Immature natural killer cell (primary cell): ENCODE data around the gene HHIPL1. TPM values are rescaled to one million over a fixed set of nuclear protein-coding genes. Genes with fewer than 3 reads are reported as not detected.

Source experiments
- DNase-seq, 3 donors: peaks; one replicate each; pipeline ENCODE4 v3.0.0; 2022; ENCODE audit warnings: mixed read lengths in 1 of 3
- H3K27ac Mint-ChIP-seq, 6 donors: one replicate each; pipeline ENCODE4 v1.8.0; 2020; ENCODE audit warnings: mixed read lengths in 6 of 6, mild to moderate bottlenecking in 5 of 6, inconsistent platforms in 4 of 6, moderate library complexity in 3 of 6
- H3K27me3 Mint-ChIP-seq, 3 donors: one replicate each; pipeline ENCODE4 v1.8.0; 2020 to 2021; ENCODE audit warnings: low read depth in 3 of 3, mild to moderate bottlenecking in 3 of 3, mixed read lengths in 3 of 3, moderate library complexity in 3 of 3, inconsistent platforms in 1 of 3
- H3K36me3 Mint-ChIP-seq, 3 donors: one replicate each; pipeline ENCODE4 v1.8.0; 2020; ENCODE audit warnings: mixed read lengths in 3 of 3, inconsistent platforms in 2 of 3, mild to moderate bottlenecking in 2 of 3
- H3K4me1 Mint-ChIP-seq, 2 donors: one replicate each; pipeline ENCODE4 v1.8.0; 2020; ENCODE audit warnings: inconsistent platforms in 2 of 2, mild to moderate bottlenecking in 2 of 2, mixed read lengths in 2 of 2, moderate library complexity in 1 of 2
- H3K4me3 Mint-ChIP-seq, 5 donors: one replicate each; pipeline ENCODE4 v1.8.0; 2020; ENCODE audit warnings: mild to moderate bottlenecking in 5 of 5, mixed read lengths in 5 of 5, inconsistent platforms in 3 of 5, moderate library complexity in 3 of 5
- H3K9me3 Mint-ChIP-seq, 6 donors: one replicate each; pipeline ENCODE4 v1.8.0; 2020; ENCODE audit warnings: mild to moderate bottlenecking in 6 of 6, mixed read lengths in 6 of 6, inconsistent platforms in 4 of 6, moderate library complexity in 3 of 6
- polyA plus RNA-seq, 3 donors: library from polyadenylated mRNA; unstranded; fragments of 300-500 nt; fragmentation: Illumina TruSeq; gene quantifications; one replicate each; pipeline ENCODE4 v1.2.3, GENCODE V29; 2021

The HHIPL1 gene
- polyA plus RNA-seq, 3 donors from 2014 or later, result not detected

DNA sequence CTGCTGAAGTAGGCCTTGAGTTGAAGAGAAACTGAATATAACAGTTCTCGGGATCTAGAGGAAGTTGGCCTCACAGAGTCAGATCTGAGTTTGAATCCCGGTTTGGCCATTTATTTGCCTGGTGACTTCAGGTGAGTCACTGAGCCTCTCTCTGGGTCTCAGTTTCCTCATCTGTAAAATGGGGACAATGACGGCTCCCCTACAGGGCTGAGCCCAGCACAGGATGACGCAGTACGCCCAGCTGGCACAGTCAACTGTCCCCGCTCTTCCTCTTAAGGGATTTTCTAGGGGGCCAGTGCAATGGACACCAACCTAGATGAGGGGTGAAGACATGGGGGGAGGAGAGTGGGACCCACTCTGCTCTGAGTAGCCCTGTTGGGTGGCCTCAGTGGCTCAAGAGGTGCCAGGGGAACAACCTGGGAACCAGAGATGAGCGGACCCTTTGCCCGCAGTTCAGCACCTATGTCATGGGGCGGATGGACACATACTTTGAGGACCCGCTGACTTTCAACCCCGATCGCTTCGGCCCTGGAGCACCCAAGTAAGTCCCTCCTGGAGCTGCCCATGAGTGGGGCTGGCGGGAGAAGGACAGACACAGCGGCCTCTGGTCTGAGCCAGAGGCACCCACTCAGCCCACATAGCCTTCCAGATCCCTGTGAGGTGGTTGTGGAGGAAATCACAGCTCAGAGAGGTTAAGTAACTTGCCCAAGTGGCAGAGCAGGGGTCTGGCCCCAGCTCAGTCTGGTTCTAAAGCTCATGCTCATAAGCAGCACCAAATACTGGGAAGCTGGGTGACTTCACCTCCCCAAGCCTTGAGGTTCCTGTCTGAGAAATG lies 80.2 kb downstream of the HHIPL1 start:
- Mint-ChIP-seq H3K36me3 (no peaks in the 10 kb centered on the region), H3K9me3 (no peaks in the 10 kb centered on the region), H3K4me1 (no peaks in the 10 kb centered on the region), H3K27me3 (peaks cover 3 to 12% (median 7%) of the 10 kb centered on the region in 3 donors), H3K27ac (no peak overlapping the region), H3K4me3 (no peak overlapping the region)
- no peak for DNase-seq

DNA sequence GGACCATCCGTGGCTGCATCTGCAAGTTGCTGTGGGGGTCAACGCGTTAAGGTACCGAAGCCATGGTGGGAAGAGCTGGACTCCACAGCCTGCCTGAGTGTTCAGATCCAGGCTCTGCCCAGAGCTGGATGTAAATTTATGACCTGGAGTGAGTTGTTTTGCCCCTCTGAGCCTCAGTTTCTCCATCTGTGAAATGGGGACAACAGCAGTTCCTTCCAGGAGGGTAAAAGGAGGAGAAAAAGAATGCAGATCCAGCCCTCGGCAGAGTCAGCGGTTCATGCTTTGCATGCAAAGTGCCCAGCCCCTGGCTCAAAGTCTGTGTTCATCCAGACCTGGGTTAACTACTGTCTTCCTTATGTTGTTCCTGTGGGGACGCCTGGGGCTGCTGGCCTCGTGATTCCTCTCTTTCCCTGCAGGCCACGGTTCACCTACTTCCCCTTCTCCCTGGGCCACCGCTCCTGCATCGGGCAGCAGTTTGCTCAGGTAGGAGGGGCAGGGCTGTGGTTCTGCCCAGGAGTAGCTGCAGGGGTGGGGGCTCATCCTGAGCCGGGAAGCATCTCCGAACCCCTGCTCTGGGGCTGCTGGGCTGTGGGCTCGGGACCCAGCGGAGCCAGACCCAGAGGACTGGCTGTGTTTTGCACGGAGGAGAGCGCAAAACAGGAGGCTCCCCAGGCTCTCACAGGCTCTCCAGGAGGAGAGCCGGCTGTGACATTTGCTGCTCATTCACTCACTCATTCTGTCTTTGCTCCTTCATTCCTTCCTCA lies 81.0 kb downstream of the HHIPL1 start:
- peaks cover 5 to 12% (median 9%) of the 10 kb centered on the region in 3 donors for H3K27me3 Mint-ChIP-seq
- no peak overlapping the region for H3K4me3 Mint-ChIP-seq
- no peak for DNase-seq
- H3K4me1 Mint-ChIP-seq, result no peaks in the 10 kb centered on the region
- H3K27ac Mint-ChIP-seq, result no peak overlapping the region
- no peaks in the 10 kb centered on the region for H3K9me3 Mint-ChIP-seq
- no peaks in the 10 kb centered on the region for H3K36me3 Mint-ChIP-seq

DNA sequence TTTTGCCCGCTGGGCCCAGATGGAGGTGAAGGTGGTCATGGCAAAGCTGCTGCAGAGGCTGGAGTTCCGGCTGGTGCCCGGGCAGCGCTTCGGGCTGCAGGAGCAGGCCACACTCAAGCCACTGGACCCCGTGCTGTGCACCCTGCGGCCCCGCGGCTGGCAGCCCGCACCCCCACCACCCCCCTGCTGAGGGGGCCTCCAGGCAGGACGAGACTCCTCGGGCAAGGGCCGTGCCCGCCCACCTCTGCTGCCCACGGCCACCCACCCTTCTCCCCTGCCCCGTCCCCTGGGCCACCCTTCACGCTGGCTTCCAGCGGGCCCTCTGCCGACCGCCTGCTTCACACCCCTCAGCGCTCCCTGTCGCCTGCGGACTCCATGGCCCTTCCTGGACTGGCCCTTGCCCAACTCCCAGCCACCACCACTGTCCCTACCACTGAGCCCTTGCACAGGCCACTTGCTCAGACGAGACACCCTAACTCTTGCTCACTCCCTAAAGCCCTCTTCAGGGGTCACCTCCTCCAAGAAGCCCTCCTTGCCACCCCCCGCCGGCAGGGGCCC lies 81.7 kb downstream of the HHIPL1 start:
- H3K4me3 Mint-ChIP-seq, result no peak overlapping the region
- H3K9me3 Mint-ChIP-seq, result no peaks in the 10 kb centered on the region
- no peak for DNase-seq
- H3K4me1 Mint-ChIP-seq, result no peaks in the 10 kb centered on the region
- H3K36me3 Mint-ChIP-seq, result no peaks in the 10 kb centered on the region
- no peak overlapping the region for H3K27ac Mint-ChIP-seq
- H3K27me3 Mint-ChIP-seq, result peaks cover 7 to 12% (median 9%) of the 10 kb centered on the region in 3 donors

DNA sequence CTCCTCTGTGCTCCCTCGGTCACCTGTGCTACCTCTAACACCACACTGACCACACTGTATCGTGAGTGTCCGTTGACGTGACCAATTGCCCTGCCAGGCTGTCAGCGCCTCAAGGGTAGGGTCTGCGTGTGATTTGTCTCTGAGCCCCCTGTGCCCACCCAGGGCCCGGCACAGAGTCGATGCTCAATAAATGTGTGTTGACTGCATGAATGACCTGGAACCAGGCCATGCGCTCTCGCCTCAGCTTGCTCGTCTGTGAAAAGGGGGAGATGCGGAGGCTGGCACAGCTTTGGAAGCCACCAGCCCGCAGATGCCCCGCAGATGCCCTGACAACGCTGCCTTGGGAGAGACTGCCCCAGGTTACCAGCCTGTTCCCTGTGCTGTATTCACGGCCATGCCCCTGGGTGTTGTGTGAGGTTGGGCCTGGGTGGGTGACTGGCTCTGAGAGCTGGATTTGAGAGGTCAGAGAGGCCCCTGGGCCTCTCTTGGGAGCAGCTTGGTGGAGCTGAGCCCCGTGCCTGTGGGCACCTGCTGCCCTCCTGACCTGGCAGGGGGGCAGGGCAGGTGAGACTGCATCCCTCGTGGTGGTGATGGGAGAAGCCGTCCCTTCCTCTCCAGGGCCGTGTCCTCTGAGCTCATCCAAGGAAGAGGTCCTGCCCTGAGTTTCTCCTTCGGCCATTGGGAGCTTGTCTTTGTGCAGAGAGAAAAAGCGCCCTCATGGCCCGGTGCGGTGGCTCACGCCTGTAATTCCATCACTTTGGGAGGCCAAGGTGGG lies 82.4 kb downstream of the HHIPL1 start:
- no peaks in the 10 kb centered on the region for H3K9me3 Mint-ChIP-seq
- no peaks in the 10 kb centered on the region for H3K4me1 Mint-ChIP-seq
- no peak overlapping the region for H3K27ac Mint-ChIP-seq
- no peaks in the 10 kb centered on the region for H3K36me3 Mint-ChIP-seq
- DNase-seq, result no peak
- no peak overlapping the region for H3K4me3 Mint-ChIP-seq
- peaks cover 7 to 12% (median 9%) of the 10 kb centered on the region in 3 donors for H3K27me3 Mint-ChIP-seq

DNA sequence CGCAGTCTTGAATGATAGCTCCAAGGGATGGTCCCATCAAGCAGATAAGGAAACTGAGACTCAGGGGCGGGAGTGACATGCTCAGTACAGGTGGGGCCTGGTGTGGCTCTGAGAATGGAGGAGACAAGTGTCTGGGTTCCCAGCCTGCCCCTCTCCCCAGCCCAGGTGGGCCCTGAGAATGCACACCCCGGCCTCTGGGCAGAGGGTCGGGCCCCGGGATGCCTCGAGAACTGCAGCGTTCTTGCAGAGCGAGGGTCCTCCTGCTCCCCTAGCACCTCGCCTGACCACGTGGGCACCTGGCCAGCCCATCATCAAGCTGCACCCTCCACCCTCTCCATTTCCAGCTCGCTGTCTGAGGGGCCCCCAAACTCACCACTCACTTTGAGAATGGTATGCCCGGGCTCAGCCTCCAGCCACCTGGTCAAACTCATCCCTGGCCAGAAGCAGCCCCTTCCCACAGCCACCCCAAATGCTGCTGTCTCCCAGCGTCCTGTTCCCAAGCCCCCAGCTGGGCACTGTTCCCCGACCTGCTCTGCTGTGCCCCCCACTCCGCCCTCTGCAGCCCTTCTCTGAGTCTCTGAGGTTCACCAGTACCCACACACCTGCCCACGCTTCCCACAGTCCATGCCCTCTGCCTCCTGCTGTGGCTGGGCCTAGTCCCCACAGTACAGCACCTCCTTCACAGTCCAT lies 83.4 kb downstream of the HHIPL1 start:
- Mint-ChIP-seq H3K9me3 (no peaks in the 10 kb centered on the region), H3K4me3 (no peak overlapping the region), H3K27me3 (peaks cover 7 to 16% (median 11%) of the 10 kb centered on the region in 3 donors), H3K4me1 (no peaks in the 10 kb centered on the region), H3K27ac (no peak overlapping the region), H3K36me3 (no peaks in the 10 kb centered on the region)
- no peak for DNase-seq

DNA sequence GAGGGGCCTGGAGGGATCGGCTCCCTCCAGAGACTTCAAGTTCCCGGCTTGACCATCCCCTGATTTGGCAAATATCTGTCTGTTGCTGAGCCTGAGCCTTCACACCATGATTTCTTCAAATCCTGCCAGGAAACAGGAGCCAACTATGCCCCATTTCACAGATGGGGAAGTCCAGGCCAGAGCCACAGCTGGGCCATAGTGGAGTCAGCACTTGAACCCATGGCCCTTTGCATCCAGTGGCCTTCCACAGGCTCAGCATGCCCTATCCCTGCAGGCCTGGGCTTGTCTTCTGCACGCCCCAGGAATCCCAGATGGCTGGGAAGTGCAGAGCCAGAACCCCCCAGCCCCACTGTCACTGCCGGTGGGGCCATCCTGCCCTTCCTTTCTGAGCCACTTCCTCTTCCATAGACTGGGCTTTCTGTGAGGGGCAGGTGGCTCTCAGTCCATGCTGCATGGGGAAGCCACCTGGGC lies 84.1 kb downstream of the HHIPL1 start:
- H3K27me3 Mint-ChIP-seq, result peaks cover 9 to 14% (median 11%) of the 10 kb centered on the region in 3 donors
- H3K4me3 Mint-ChIP-seq, result no peak overlapping the region
- no peaks in the 10 kb centered on the region for H3K36me3 Mint-ChIP-seq
- no peak for DNase-seq
- H3K27ac Mint-ChIP-seq, result no peak overlapping the region
- no peaks in the 10 kb centered on the region for H3K9me3 Mint-ChIP-seq
- H3K4me1 Mint-ChIP-seq, result no peaks in the 10 kb centered on the region

Other genes starting within 250 kb of the HHIPL1 start
- gene SETD3, start 164.3 kb upstream of the HHIPL1 start, polyA plus RNA-seq, result 100 to 1,000 TPM in 1 of 3 donors, 10 to 100 TPM in 2; 60.8 to 112 (median 66.5) TPM
- gene CCNK, start 163.7 kb upstream of the HHIPL1 start, polyA plus RNA-seq, result 10 to 100 TPM in 2 of 3 donors, 1 to 10 TPM in 1; 5.8 to 32.9 (median 13.2) TPM
- gene CCDC85C, start 40.9 kb upstream of the HHIPL1 start, polyA plus RNA-seq, result under 1 TPM; 0.27 to 0.83 (median 0.35) TPM
- not detected for gene CYP46A1, start 39.2 kb downstream of the HHIPL1 start, polyA plus RNA-seq
- gene EML1, start 148.3 kb downstream of the HHIPL1 start, polyA plus RNA-seq, result not detected